Loucy (cell line): ENCODE results near the gene FAF2.

ENCODE experiments used
- CTCF ChIP-seq: fragments of 200-600 bp; sonication (generic); conservative IDR thresholded peaks from 2 replicates; pipeline ENCODE4 v1.5.1; 2014; ENCODE audit warnings: mild to moderate bottlenecking, antibody characterized with exemption, low read length
- EZH2phosphoT487 ChIP-seq: fragments of 200-600 bp; IDR thresholded peaks from 2 replicates; pipeline ENCODE4 v1.6.1; 2018; ENCODE audit warnings: antibody characterized with exemption, mild to moderate bottlenecking, moderate library complexity, borderline replicate concordance

GRCh38 chr5:176543428-176544182 is 95.4 kb downstream of the FAF2 start:
- TF ChIP-seq CTCF (no peak), EZH2phosphoT487 (no peak)
